Stimulated activated CD8-positive, alpha-beta memory T cell treated with anti-CD3 and anti-CD28 coated beads, Interleukin-12 subunit alpha, Interleukin-12 subunit beta, amount 100 ng/mL, for 24 hours (primary cell): ENCODE measurements around the gene TAF1D.

Experiments used
- DNase-seq: peaks from one replicate; pipeline ENCODE4 v3.0.0-alpha.2; 2020; ENCODE audit errors: extremely low read depth

Gene TAF1D

GRCh38 chr11:93724089-93724488 is 17.2 kb downstream of the TAF1D start:
- no peak for DNase-seq

- DNase-seq = no peak
These were observed 20.8 kb downstream of the TAF1D start for GRCh38 chr11:93720522-93720921.

GRCh38 chr11:93719310-93719709 is 22.0 kb downstream of the TAF1D start:
- DNase-seq = no peak

GRCh38 chr11:93718057-93718563 is 23.2 kb downstream of the TAF1D start:
- no peak for DNase-seq

GRCh38 chr11:93717501-93717900 is 23.8 kb downstream of the TAF1D start:
- no peak for DNase-seq

- DNase-seq = no peak
These were observed 25.4 kb downstream of the TAF1D start for GRCh38 chr11:93715797-93716396.

GRCh38 chr11:93712678-93713077 is 28.6 kb downstream of the TAF1D start:
- DNase-seq = no peak

GRCh38 chr11:93710239-93710638 is 31.1 kb downstream of the TAF1D start:
- no peak for DNase-seq

GRCh38 chr11:93704237-93704636 is 37.1 kb downstream of the TAF1D start:
- DNase-seq = no peak

- no peak for DNase-seq
These were observed 40.5 kb downstream of the TAF1D start for GRCh38 chr11:93700830-93701229.

- DNase-seq = no peak
These were observed 43.7 kb downstream of the TAF1D start for GRCh38 chr11:93697611-93698010.

GRCh38 chr11:93694557-93694956 is 46.7 kb downstream of the TAF1D start:
- no peak for DNase-seq

- no peak for DNase-seq
These were observed 47.2 kb downstream of the TAF1D start for GRCh38 chr11:93694109-93694508.

GRCh38 chr11:93689240-93689639 is 52.1 kb downstream of the TAF1D start:
- no peak for DNase-seq

- DNase-seq = no peak
These were observed 54.5 kb downstream of the TAF1D start for GRCh38 chr11:93686812-93687211.

GRCh38 chr11:93686226-93686625 is 55.1 kb downstream of the TAF1D start:
- DNase-seq = no peak
